ENCODE results near the gene GBX1.

- no peak for TF ChIP-seq CTCF (IDR thresholded peaks at IDR 0.05)
- no peak for TF ChIP-seq POLR2A (IDR thresholded peaks at IDR 0.05)
Observed at GRCh38 chr7:151194188-151194587, 26.7 kb upstream of the GBX1 start.

Data from adrenal gland (tissue), 5 donors.